ENCODE measurements around the gene SAXO1.
"Not testable (repeated sequence)": the region's sequence is repeated elsewhere in the genome, so short reads cannot be mapped to it uniquely, and the experiment has no call there.

SAXO1 gene

DNA sequence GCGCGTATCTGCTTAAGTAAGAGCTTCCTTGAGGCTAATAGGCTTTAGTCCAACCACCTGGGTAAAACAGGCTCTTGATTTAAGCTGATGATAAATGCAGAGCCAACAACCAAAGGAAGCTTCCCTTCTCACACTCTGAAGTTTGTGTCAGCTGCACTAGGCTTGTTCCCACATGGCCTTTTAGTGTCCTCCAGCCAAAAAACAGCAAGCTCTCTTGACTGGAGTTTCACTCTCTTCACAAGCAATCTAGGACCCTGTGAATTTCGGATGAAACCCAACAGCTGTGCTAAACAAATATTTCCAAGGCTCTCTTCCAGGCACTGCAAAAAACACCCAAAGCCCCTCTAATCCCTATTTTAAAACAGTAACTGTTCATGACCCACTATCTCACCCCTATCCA lies 63.9 kb downstream of the SAXO1 start:
- DNase-seq = no peak

GRCh38 chr9:18955626-18956025 lies 77.4 kb downstream of the SAXO1 start:
- DNase-seq = no peak

DNA sequence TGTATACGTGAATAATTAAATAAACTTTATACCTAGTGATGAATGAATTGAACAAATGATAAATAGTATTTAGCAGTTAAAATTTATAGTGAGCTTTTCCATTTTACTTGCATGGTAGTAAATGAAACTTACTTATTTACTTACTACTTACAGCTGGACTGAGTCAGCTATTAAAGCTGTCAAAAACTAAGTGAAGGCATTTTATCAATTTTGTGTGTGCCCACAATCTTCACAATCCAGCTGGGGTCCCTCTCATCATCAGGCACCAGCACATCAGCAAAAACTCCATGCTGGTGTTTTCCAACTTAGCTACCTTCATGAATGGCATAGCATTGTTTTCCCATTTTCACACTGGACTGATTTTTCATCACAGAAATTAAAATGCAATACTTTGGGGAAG lies 81.1 kb downstream of the SAXO1 start:
- no peak for DNase-seq

- no peak for DNase-seq
Observed at GRCh38 chr9:18947892-18948339, 85.1 kb downstream of the SAXO1 start.

DNA sequence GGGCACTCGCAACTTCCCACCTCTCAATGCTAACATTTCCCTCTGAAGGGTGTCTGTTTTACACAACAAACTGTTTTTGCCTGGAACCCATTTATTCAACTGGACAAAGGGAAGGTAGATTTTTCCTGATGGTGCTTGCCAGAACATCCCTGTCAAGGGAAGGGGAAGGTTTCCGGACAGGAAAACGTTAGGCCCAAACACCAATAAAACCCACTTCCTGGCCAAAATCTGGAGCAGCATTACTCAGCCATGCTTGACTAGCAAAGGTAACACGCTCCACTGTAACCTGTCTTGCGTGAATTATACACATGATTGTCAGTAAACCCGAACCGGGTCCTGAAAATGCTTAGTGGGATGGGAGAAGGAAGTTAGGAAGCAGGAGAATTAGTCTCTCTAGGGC lies 90.2 kb downstream of the SAXO1 start:
- DNase-seq = no peak

DNA sequence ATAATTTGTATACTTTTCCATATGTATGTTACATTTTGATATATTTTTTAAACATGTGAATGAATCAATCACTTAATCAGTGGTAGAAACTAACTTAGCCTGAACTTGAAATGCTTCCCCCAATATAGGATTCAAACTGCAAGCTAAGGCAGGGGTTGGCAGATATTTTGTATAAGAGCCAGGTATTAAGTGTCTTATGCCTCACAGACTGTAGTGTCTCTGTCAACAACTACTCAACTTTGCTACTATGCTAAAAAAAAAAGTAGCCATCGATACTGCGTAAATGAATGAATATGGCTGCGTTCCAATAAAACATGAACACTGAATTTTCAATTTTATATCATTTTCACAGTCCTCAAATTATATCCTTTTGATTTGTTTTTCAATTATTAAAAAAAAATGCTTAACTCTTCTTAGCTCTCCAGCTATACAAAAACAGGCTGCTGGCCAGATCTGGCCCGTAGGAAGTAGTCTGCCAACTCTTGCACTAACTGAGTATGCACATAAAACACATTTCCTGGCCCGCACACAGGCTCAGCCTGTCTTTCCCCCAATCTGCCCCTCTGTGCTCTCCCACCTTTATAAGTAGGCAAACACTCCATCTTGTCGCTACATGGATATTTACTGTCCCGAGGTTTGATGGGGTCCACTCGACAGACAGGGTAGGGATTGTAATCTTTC lies 91.8 kb downstream of the SAXO1 start:
- DNase-seq = no peak

DNA sequence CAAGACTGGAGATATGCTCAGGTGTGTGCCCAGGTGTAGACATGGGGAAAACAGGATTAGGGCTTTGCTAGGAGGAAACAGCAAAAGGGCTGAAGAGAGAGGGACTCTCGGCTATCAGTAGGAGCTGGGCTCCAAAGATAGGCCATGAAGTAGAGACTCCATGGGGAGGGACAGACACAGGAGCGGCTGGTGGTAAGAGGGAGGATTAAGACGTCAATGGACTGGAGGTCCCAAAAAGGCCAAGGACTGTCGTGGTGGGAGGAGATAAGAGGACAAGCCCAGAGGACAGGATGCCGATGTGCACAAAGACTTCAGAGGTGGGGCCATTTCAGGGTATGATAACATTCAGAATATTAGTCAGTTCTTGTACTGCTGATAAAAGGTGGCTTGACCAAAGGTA lies 93.1 kb downstream of the SAXO1 start:
- DNase-seq = no peak

GRCh38 chr9:18936094-18936871 lies 96.7 kb downstream of the SAXO1 start:
- DNase-seq = no peak

- no peak for DNase-seq
Observed at GRCh38 chr9:18935541-18935940, 97.5 kb downstream of the SAXO1 start.

GRCh38 chr9:18930611-18931010 lies 102.4 kb downstream of the SAXO1 start:
- not testable (repeated sequence) for DNase-seq

GRCh38 chr9:18928711-18929110 lies 104.3 kb downstream of the SAXO1 start:
- no peak for DNase-seq

- DNase-seq = no peak
Observed at GRCh38 chr9:18926513-18926912, 106.5 kb downstream of the SAXO1 start.

DNA sequence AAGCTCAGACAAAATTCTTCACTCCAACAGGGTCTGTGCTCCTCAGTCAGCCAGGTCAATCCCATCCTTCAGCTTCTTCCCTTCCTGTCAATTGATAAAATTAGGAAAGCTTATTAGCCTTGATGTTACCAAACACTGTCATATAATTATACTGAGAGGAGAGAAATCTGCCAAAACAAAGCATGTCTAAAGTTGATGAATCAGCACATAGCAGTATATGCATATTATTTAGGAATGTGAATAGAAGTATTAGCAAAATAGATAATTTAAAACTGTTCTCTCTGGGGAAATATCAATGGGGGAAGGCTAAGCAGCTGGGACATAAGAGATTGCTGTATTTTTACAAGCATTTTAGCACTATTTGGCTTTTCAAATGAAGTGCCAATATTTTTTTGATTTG lies 107.1 kb downstream of the SAXO1 start:
- no peak for DNase-seq

DNA sequence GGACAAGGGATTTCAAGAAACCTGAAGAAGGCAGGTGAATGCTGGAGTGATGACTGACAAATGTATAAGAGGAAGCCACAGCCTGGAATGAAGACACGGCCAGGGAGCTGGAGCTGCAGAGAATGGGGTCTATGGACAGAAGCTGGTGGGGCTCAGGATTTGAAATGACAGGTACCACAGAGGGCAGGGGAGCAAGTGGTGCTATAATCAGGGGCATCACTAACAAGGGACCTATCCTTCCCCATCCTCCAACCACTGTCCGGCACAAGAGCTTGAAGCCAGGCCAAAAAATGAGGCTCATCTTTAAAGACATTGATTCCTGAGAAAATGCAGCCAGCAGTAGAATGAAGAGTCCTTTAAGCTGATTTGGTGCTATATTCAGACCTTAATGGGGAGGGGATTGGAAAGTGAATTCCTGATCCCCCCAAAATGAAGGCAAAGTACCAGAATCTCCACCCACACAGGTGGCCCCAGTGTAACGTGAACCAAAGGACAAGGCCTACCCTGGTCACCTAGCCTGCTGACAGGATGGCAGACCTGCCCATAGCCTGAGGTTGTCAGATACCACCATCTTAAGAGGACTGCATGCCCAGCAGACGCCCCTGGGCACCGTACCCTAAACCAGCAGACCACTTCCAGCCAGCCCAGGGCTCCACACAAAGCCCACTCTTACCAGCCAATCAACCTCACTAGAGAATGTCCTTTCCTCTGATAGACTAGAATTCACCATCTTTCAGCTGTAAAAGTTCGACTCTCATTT lies 109.2 kb downstream of the SAXO1 start:
- no peak for DNase-seq

DNA sequence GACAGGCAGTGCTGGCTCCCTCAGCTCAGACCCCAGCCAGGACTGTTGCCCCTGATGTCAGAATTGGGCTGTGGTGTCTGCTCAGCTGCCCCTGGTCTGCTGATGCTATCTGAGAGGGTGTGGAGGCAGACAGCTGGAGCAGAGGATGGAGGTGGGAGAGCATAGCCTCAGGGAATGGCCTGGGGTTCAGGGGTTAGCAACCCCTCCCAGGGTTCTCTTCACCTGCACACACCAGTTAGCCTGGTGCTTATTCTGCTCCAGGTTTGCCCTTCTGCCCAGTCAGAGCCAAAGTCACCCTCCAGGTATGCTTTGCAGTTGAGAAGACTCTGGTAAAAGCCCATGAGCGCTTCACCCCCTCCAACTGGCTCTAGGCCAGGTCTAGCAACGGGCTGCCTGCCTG lies 109.8 kb downstream of the SAXO1 start:
- DNase-seq = no peak

GRCh38 chr9:18922161-18922885 lies 110.7 kb downstream of the SAXO1 start:
- no peak for DNase-seq

DNA sequence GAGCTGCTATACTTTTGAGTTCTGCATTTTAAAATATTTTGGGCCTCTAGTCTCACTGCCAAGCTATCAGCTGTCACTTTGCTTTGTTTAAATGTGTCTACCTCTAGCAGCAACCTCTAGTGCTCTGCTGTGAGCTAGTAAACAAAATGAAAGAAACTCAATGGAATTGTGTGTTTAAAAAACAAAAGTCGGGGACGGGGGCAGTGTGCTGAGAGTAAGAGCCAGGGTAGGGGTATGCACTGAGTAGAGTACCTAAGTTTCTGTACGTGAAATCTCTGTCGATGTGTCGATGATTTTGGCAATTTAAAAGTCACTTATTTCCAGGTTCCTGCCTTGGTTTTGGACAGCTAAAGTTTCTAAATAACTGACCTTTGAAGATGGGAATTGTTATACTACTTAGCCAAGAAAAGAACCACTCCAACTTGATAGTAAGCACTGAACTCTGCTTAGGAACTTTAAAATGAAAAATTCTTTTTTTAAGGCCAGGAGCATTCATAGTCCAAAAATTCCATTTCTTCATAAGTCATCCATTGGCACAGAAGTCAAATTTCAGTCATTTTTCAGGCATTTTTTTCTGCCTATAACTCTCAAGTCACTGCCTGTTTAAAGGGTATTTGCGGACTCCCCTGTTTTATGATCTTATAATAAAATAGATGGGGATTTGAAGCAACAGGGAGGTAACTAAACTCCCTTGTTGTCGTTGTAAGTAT lies 111.5 kb downstream of the SAXO1 start:
- DNase-seq = no peak

GRCh38 chr9:18920141-18921084 lies 112.6 kb downstream of the SAXO1 start:
- DNase-seq = no peak

DNA sequence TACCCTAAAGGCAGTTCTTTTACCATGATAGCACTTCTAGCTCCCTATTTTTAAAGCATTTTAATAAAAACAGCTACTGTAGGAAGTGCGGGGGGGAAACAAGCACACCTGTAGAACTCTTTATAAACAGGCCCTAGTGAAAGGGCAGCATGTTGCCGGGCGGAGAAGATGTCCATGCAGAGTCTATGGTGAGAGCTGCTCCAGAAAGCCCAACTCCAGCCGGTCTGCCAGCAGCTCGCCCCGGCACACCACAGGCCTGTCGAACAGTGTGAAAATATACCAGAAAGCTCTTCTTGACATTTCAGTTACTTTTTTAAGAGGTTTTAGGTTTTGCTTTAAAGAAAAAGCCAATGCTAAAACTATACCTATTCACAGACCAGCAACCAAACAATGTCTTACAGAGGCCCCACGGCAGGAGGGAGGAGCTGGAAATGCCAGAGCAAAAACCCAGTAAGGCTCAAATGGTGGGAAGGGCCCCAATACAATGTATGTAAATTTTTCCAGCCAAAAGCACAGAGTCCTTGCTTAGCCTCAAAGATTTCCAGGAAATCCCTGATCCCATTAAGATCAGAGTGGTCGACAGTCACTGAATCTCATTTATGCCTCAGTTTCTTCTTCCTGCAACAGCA lies 121.2 kb downstream of the SAXO1 start:
- DNase-seq = no peak

GRCh38 chr9:18910916-18911315 lies 122.1 kb downstream of the SAXO1 start:
- DNase-seq = no peak

- no peak for DNase-seq
Observed at GRCh38 chr9:18910435-18910834, 122.6 kb downstream of the SAXO1 start.
